ENCODE data around the gene WASL.

Gene WASL

GRCh38 chr7:123660514-123661354 lies 88.1 kb downstream of the WASL start:
- no peak overlapping the region for H3K27ac ChIP-seq
- no peak for DNase-seq
- peaks cover 0 to 6% of the 10 kb centered on the region in 2 donors for H3K27me3 ChIP-seq
- H3K4me3 ChIP-seq, result no peak overlapping the region
- H3K36me3 ChIP-seq, result no peaks in the 10 kb centered on the region
- intact Hi-C loops (cut with DNase I; ENCODE audit: low total_unique reads), result no loop called here
- TF ChIP-seq CTCF (IDR thresholded peaks at IDR 0.05), result no peak
- H3K4me1 ChIP-seq, result no peaks in the 10 kb centered on the region
- no peaks in the 10 kb centered on the region for H3K9me3 ChIP-seq

- peaks cover 0 to 6% of the 10 kb centered on the region in 2 donors for H3K27me3 ChIP-seq
- no peak for DNase-seq
- intact Hi-C loops (cut with DNase I; ENCODE audit: low total_unique reads), result no loop called here
- no peaks in the 10 kb centered on the region for H3K4me1 ChIP-seq
- H3K9me3 ChIP-seq, result no peaks in the 10 kb centered on the region
- no peak overlapping the region for H3K27ac ChIP-seq
- no peak for TF ChIP-seq CTCF (IDR thresholded peaks at IDR 0.05)
- no peak overlapping the region for H3K4me3 ChIP-seq
- no peaks in the 10 kb centered on the region for H3K36me3 ChIP-seq
These were observed 90.8 kb downstream of the WASL start for GRCh38 chr7:123658023-123658422.

- Histone ChIP-seq H3K4me3 (no peak overlapping the region), H3K4me1 (no peaks in the 10 kb centered on the region), H3K9me3 (no peaks in the 10 kb centered on the region), H3K27ac (no peak overlapping the region), H3K27me3 (peaks cover 0 to 3% of the 10 kb centered on the region in 2 donors), H3K36me3 (no peaks in the 10 kb centered on the region)
- intact Hi-C loops (cut with DNase I; ENCODE audit: low total_unique reads), result no loop called here
- no peak for TF ChIP-seq CTCF (IDR thresholded peaks at IDR 0.05)
- DNase-seq, result no peak
These were observed 91.5 kb downstream of the WASL start for GRCh38 chr7:123657304-123657685.

GRCh38 chr7:123656544-123657303 lies 92.1 kb downstream of the WASL start:
- Histone ChIP-seq H3K9me3 (no peaks in the 10 kb centered on the region), H3K27me3 (no peaks in the 10 kb centered on the region), H3K4me1 (no peaks in the 10 kb centered on the region), H3K36me3 (no peaks in the 10 kb centered on the region), H3K27ac (no peak overlapping the region), H3K4me3 (no peak overlapping the region)
- TF ChIP-seq CTCF (IDR thresholded peaks at IDR 0.05), result no peak
- DNase-seq, result no peak
- intact Hi-C loops (cut with DNase I; ENCODE audit: low total_unique reads), result no loop called here

- H3K27ac ChIP-seq, result no peak within 1 kb of the TSS
- no peaks in the 10 kb centered on the region for H3K27me3 ChIP-seq
- no peak for TF ChIP-seq CTCF (IDR thresholded peaks at IDR 0.05)
- no peak within 1 kb of the TSS for H3K4me3 ChIP-seq
- no peaks in the 10 kb centered on the region for H3K4me1 ChIP-seq
- intact Hi-C loops (cut with DNase I; ENCODE audit: low total_unique reads), result no loop called here
- no peaks in the 10 kb centered on the region for H3K36me3 ChIP-seq
- DNase-seq, result no peak
- H3K9me3 ChIP-seq, result no peaks in the 10 kb centered on the region
These were observed 93.2 kb downstream of the WASL start, which contains the start of gene LMOD2 for GRCh38 chr7:123655614-123656013. LMOD2 (plus strand) TSS chr7:123655866; CDS start chr7:123655964, 98 bp downstream.

All from tibial artery (tissue), 4 donors.